ENCODE results near the gene SATB2. TPM values are rescaled to one million over a fixed set of nuclear protein-coding genes. Genes with fewer than 3 reads are reported as not detected.

Gene SATB2
- total RNA-seq, 1 donor from 2014 or later = 19.1 TPM

GRCh38 chr2:199259671-199260070 lies 198.1 kb downstream of the SATB2 start:
- TF ChIP-seq, protein P1, sequence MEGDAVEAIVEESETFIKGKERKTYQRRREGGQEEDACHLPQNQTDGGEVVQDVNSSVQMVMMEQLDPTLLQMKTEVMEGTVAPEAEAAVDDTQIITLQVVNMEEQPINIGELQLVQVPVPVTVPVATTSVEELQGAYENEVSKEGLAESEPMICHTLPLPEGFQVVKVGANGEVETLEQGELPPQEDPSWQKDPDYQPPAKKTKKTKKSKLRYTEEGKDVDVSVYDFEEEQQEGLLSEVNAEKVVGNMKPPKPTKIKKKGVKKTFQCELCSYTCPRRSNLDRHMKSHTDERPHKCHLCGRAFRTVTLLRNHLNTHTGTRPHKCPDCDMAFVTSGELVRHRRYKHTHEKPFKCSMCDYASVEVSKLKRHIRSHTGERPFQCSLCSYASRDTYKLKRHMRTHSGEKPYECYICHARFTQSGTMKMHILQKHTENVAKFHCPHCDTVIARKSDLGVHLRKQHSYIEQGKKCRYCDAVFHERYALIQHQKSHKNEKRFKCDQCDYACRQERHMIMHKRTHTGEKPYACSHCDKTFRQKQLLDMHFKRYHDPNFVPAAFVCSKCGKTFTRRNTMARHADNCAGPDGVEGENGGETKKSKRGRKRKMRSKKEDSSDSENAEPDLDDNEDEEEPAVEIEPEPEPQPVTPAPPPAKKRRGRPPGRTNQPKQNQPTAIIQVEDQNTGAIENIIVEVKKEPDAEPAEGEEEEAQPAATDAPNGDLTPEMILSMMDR (conservative IDR thresholded peaks at IDR 0.05) = no peak
- Mint-ChIP-seq H3K27ac (no peak overlapping the region), H3K36me3 (no peaks in the 10 kb centered on the region), H3K4me1 (ENCODE audit: unreplicated experiment) (no peaks in the 10 kb centered on the region), H3K4me3 (no peak overlapping the region), H3K27me3 (no peaks in the 10 kb centered on the region), H3K9me3 (peaks cover 14% of the 10 kb centered on the region)
- no peak for DNase-seq (ENCODE audit: extremely low spot score, unreplicated experiment)

DNA sequence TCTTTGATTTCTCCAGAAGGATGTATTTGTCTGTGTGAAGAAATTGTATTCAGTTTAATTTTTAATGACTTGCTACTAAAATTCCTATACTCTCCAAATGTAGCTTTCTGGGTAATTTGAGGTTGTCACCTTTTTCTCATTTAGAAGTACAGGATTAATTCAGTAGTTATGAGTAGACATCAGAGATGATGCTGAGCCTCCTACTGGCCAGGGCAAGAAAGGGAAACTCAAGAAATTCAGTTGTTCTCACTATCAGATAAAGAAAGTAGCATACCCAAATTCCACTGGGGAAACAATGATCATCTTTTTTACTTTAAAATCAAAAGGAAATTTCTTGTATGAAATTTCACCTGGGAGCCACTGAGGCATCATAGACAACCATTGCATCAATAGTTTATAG lies 199.4 kb downstream of the SATB2 start:
- H3K4me3 Mint-ChIP-seq = no peak overlapping the region
- H3K27me3 Mint-ChIP-seq = no peaks in the 10 kb centered on the region
- peaks cover 8% of the 10 kb centered on the region for H3K9me3 Mint-ChIP-seq
- no peak for DNase-seq (ENCODE audit: extremely low spot score, unreplicated experiment)
- no peaks in the 10 kb centered on the region for H3K4me1 Mint-ChIP-seq (ENCODE audit: unreplicated experiment)
- TF ChIP-seq, protein P1 (conservative IDR thresholded peaks at IDR 0.05) = peak; percentile 29
- no peak overlapping the region for H3K27ac Mint-ChIP-seq
- H3K36me3 Mint-ChIP-seq = no peaks in the 10 kb centered on the region

- no peak for DNase-seq (ENCODE audit: extremely low spot score, unreplicated experiment)
- Mint-ChIP-seq H3K27me3 (no peaks in the 10 kb centered on the region), H3K4me1 (ENCODE audit: unreplicated experiment) (no peaks in the 10 kb centered on the region), H3K4me3 (no peak overlapping the region), H3K36me3 (no peaks in the 10 kb centered on the region), H3K9me3 (peaks cover 7% of the 10 kb centered on the region), H3K27ac (no peak overlapping the region)
- TF ChIP-seq, protein P1 (conservative IDR thresholded peaks at IDR 0.05) = no peak
Observed at GRCh38 chr2:199257261-199258224, 200.2 kb downstream of the SATB2 start.

DNA sequence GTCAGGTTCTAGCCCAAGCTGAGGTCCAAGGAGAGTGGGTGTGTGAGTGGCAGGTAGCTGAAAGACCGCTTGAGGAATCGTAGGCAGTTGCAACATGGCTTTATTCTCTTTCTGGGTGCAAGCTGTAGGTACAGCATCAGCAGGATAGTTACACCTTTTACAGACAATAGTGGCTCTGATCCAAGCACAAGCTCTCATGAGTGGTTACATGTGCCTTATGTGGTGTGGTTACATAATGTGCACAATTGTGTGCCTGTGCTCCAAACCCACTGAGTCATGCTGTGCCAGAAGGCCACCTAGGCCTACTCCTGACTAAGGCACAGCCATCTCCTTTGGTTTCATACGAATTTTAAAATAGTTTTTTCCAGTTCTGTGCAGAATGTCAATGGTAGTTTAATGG lies 227.6 kb downstream of the SATB2 start:
- peaks cover 10% of the 10 kb centered on the region for H3K9me3 Mint-ChIP-seq
- no peak for DNase-seq (ENCODE audit: extremely low spot score, unreplicated experiment)
- no peaks in the 10 kb centered on the region for H3K36me3 Mint-ChIP-seq
- TF ChIP-seq, protein P1 (conservative IDR thresholded peaks at IDR 0.05) = no peak
- no peaks in the 10 kb centered on the region for H3K4me1 Mint-ChIP-seq (ENCODE audit: unreplicated experiment)
- H3K4me3 Mint-ChIP-seq = no peak overlapping the region
- H3K27me3 Mint-ChIP-seq = no peaks in the 10 kb centered on the region
- H3K27ac Mint-ChIP-seq = no peak overlapping the region

- Mint-ChIP-seq H3K36me3 (no peaks in the 10 kb centered on the region), H3K4me1 (ENCODE audit: unreplicated experiment) (no peaks in the 10 kb centered on the region), H3K27me3 (no peaks in the 10 kb centered on the region), H3K4me3 (no peak overlapping the region), H3K9me3 (peaks cover 10% of the 10 kb centered on the region), H3K27ac (no peak overlapping the region)
- DNase-seq (ENCODE audit: extremely low spot score, unreplicated experiment) = no peak
- TF ChIP-seq, protein P1 (conservative IDR thresholded peaks at IDR 0.05) = no peak
Observed at GRCh38 chr2:199228887-199229819, 228.6 kb downstream of the SATB2 start.

Measured in type B pancreatic cell (in vitro differentiated cells).